ENCODE results near the gene CASKIN1. TPM values are rescaled to one million over a fixed set of nuclear protein-coding genes. Genes with fewer than 3 reads are reported as not detected.

Gene CASKIN1
- total and polyA plus RNA-seq, 8 donors: 0.61 to 2.1 (median 1.1) TPM

- 2 to 3% methylated on average over 20 to 22 of the region's 22 CpGs for WGBS, 2 donors
- H3K4me3 ChIP-seq: peak overlapping the region; percentile 88 to 98 (median 94)
- H3K27ac ChIP-seq: peak overlapping the region; percentile 57 to 72 (median 68)
- peaks cover 6 to 11% (median 10%) of the 10 kb centered on the region in 3 donors for H3K4me1 ChIP-seq
- H3K9me3 ChIP-seq: no peaks in the 10 kb centered on the region
- peak in 5 of 6 donors; percentile 54 to 87 (median 65) for DNase-seq
- peak; percentile 45 to 71 (median 61) for ATAC-seq
- intact Hi-C loops (cut with DNase I): no loop called here
- no peaks in the 10 kb centered on the region for H3K27me3 ChIP-seq
- peaks cover 0 to 3% (median 0%) of the 10 kb centered on the region in 3 donors for H3K36me3 ChIP-seq
- TF ChIP-seq, protein P1, sequence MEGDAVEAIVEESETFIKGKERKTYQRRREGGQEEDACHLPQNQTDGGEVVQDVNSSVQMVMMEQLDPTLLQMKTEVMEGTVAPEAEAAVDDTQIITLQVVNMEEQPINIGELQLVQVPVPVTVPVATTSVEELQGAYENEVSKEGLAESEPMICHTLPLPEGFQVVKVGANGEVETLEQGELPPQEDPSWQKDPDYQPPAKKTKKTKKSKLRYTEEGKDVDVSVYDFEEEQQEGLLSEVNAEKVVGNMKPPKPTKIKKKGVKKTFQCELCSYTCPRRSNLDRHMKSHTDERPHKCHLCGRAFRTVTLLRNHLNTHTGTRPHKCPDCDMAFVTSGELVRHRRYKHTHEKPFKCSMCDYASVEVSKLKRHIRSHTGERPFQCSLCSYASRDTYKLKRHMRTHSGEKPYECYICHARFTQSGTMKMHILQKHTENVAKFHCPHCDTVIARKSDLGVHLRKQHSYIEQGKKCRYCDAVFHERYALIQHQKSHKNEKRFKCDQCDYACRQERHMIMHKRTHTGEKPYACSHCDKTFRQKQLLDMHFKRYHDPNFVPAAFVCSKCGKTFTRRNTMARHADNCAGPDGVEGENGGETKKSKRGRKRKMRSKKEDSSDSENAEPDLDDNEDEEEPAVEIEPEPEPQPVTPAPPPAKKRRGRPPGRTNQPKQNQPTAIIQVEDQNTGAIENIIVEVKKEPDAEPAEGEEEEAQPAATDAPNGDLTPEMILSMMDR (IDR thresholded peaks at IDR 0.05): no peak
- FAIRE-seq: no peak
Measured at GRCh38 chr16:2223942-2224486, 27.6 kb upstream of the CASKIN1 start.

DNA sequence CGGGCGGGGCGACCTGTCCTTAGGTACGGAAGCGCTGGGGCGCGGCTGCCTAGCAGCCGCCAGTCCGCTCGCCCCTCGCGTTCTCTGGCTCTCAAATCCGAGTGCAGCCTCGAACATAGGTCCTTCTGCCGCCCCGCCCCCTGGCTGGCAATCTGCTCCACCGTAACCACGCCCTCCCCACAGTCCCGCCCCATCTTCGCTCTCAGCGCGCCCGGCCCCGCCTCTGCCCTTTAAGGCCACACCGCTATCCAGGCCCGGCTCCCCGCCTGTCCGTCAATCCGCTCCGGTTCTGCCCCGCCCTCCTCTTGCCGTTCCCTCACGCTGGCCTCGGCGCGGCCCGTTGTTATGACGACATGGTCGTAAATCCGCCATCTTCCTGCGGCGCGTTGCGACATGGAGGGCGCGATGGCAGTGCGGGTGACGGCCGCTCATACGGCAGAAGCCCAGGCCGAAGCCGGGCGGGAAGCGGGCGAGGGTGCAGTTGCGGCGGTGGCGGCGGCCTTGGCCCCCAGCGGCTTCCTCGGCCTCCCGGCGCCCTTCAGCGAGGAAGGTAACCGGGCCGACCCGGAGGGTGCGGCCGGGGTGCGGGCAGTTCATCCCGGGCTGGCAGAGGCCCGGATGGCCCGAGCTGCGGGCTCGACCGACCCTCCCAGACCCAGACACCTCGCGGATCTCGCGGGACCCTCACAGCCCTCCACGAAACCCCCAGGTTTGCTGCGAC lies 27.0 kb upstream of the CASKIN1 start, which contains the start of gene E4F1:
Gene E4F1, plus strand, starts transcription at position 371 of the 721 bp plus-strand sequence. Its CDS starts 23 bp downstream, at position 394.
- Histone ChIP-seq H3K4me3 (peak within 1 kb of the TSS; percentile 88 to 98 (median 94)), H3K9me3 (no peaks in the 10 kb centered on the region), H3K4me1 (peaks cover 6 to 11% (median 10%) of the 10 kb centered on the region in 3 donors), H3K36me3 (no peaks in the 10 kb centered on the region), H3K27me3 (no peaks in the 10 kb centered on the region), H3K27ac (peak within 1 kb of the TSS; percentile 57 to 78 (median 70))
- peak; percentile 39 for FAIRE-seq
- peak; percentile 99 to 100 (median 100) for DNase-seq
- TF ChIP-seq, protein P1 (IDR thresholded peaks at IDR 0.05): no peak
- intact Hi-C loops (cut with DNase I): no loop called here
- ATAC-seq: peak; percentile 97 to 99 (median 98)
- WGBS, 2 donors: 0 to 1% methylated on average over 54 to 82 of the region's 82 CpGs

DNA sequence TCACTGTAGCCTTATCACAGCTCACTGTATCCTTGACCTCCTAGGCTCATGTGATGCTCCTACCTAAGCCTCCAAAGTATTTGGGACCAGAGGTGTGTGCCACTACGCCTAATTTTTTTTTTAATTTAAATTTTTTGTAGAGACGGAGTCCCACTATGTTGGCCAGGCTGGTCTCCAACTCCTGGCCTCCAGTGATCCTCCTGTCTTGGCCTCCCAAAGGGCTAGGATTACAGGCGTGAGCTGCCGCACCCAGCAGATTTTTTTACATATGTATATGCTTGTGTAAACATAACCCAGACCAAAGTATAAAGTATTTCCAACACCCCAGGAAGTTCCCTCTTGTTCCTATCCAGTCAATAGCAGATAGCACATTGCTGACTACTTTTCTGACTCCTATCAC lies 19.9 kb upstream of the CASKIN1 start:
- no peak for FAIRE-seq
- no peaks in the 10 kb centered on the region for H3K9me3 ChIP-seq
- H3K4me3 ChIP-seq: no peak overlapping the region
- no peaks in the 10 kb centered on the region for H3K36me3 ChIP-seq
- peaks cover 12 to 22% (median 18%) of the 10 kb centered on the region in 3 donors for H3K4me1 ChIP-seq
- no peaks in the 10 kb centered on the region for H3K27me3 ChIP-seq
- no peak overlapping the region for H3K27ac ChIP-seq
- TF ChIP-seq, protein P1 (IDR thresholded peaks at IDR 0.05): no peak
- 94 to 98% methylated on average over 4 of the region's 4 CpGs for WGBS, 2 donors
- no peak for ATAC-seq
- intact Hi-C loops (cut with DNase I): no loop called here
- no peak for DNase-seq

DNA sequence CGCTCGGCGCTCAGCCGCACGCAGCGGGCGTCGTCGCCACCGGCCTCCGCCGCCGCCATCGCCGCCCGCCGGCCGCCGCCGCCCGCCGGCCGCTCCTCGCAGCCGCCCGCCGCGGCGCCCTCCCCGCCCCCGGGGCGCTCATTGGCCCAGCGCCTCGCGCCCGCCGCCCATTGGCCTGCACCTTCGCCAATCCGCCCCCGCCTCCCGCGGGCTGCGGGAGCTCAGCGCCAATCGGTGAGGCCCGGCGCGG lies 18.2 kb upstream of the CASKIN1 start, which contains the start of gene PGP:
Gene PGP, minus strand, starts transcription at position 122 of the 250 bp plus-strand sequence. Its CDS starts 63 bp downstream, at position 59.
- peak in 3 of 4 donors; percentile 89 to 94 (median 89) for ATAC-seq

More for the DNA sequence above, 18.2 kb upstream of the CASKIN1 start, which contains the start of gene PGP:
- TF ChIP-seq, protein P1 (IDR thresholded peaks at IDR 0.05): no peak
- FAIRE-seq (no peak), DNase-seq (no peak)
- Histone ChIP-seq H3K9me3 (no peaks in the 10 kb centered on the region), H3K27me3 (no peaks in the 10 kb centered on the region), H3K36me3 (no peaks in the 10 kb centered on the region), H3K4me1 (peaks cover 12 to 22% (median 18%) of the 10 kb centered on the region in 3 donors), H3K27ac (peak within 1 kb of the TSS; percentile 86 to 98 (median 92)), H3K4me3 (peak within 1 kb of the TSS; percentile 66 to 92 (median 76))
- intact Hi-C loops (cut with DNase I): no loop called here
- 1% methylated on average over 26 to 48 of the region's 48 CpGs for WGBS, 2 donors

Measured in pancreas (tissue), 10 donors.